GM18507 (cell line): Measurements from ENCODE around the gene TRAF3IP3.

Source experiments
- DNase-seq: peaks from one replicate; pipeline ENCODE4 v3.0.0; 2011; ENCODE audit warnings: low read depth; ENCODE audit not compliant: insufficient read length; ENCODE audit errors: extremely low spot score
- FAIRE-seq: peaks from 2 replicates; lab custom pipeline; 2011; peaks lifted over from hg19 to GRCh38; lab: Jason Lieb, UNC

Gene TRAF3IP3

GRCh38 chr1:209759829-209760359 is 4.0 kb downstream of the TRAF3IP3 start:
- FAIRE-seq (no peak), DNase-seq (no peak)

GRCh38 chr1:209761011-209761635 is 5.3 kb downstream of the TRAF3IP3 start:
- FAIRE-seq (no peak), DNase-seq (no peak)

DNA sequence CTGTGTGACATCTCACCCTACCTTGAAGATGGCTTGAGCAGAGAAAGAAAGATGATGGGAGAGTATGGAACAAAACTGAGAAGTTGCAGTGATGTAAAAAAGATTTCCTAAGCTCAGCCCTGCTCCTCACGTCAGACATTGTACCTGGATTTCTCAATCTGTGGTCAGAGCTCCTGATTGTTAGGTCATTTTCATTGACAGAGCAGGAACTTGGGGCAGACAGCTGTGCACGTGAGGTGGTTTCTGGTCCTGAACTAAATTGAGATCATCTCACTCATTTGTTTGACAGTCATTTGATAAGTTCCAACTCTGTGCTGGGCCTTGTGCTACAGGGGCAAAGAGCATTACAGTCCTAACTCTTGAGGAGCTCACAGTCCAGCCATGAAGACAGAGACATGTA is 10.2 kb downstream of the TRAF3IP3 start:
- no peak for FAIRE-seq
- DNase-seq: no peak

- no peak for FAIRE-seq
- no peak for DNase-seq
These were observed 11.2 kb downstream of the TRAF3IP3 start for GRCh38 chr1:209767096-209767495.

- FAIRE-seq (no peak), DNase-seq (no peak)
These were observed 11.9 kb downstream of the TRAF3IP3 start for GRCh38 chr1:209767706-209768105.

DNA sequence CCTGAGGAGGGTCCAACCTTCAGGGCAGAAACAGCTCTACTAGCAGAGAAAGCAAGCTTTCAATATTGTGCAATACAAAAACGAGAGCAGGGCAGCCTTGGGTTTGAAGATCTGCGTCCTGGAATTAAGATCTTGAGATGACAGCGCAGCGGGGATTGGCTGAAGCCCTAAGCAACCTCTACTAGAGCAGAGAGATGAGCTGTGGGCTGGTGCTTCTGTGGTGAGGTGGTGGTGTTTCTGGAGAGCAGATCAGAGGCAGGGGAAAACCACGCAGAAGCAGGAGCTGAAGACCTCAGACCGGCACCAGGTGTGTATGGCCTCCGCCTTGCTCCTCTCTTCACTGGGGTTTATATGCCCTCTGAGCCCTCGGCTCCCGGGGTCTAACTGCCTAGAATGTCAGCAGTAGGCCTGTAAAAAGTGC is 12.5 kb downstream of the TRAF3IP3 start:
- peak; percentile 97 for FAIRE-seq

DNA sequence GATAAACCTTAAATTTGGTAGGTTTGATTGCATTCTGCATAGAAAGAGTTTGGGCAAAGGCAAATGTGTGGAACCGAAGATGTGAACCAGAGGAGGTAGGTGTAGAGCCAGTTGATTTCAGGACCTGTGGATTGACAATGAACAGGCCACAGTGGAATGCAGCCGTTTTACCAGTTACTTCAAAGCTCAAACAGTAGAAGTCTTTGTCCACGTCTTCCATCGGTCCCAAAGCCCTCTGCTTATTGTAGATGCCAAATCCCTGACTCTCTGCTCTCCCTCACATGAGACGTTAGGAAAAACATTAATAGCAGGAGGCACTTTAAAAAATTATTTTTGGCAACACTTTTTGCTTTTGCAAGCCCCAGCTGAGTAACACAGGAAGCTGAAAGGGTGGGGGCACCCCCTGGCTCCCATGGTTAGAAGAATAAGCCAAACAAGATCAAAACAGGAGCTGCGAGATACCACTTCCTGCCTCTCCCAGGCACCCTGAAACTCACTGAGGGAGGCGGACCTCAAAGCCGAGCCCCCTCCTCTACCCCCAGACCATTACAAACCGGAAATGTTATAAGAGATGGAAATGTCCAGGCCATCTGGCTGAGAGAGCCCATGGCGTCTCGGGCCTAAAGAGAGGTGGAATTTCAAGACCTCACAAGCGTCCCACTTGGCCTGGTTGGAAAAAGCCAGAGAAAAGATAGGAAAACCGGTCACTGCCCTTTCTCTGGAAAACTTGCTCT is 13.5 kb downstream of the TRAF3IP3 start:
- FAIRE-seq (peak; percentile 92), DNase-seq (no peak)

More for the DNA sequence above, 12.5 kb downstream of the TRAF3IP3 start:
- peak; percentile 52 for DNase-seq

DNA sequence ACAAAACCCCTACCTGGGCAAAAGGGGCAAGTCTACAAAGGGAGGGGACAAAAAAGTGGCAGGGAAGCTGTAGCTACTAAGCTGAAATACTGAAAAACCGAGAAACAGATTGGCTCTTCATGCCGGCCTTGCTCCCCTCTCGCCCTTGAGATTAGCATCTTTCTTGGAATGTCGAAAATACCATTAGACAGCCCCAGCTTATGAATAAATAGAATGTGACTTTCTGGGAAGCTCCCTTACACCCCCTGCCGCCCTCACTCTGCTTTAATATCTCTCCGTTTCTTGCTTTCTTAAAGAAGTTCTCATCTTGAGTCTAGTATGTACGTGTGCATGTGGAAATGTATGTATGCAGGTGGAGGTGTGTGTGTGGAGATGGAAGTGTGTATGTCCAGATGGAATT is 14.1 kb downstream of the TRAF3IP3 start:
- FAIRE-seq (no peak), DNase-seq (no peak)

DNA sequence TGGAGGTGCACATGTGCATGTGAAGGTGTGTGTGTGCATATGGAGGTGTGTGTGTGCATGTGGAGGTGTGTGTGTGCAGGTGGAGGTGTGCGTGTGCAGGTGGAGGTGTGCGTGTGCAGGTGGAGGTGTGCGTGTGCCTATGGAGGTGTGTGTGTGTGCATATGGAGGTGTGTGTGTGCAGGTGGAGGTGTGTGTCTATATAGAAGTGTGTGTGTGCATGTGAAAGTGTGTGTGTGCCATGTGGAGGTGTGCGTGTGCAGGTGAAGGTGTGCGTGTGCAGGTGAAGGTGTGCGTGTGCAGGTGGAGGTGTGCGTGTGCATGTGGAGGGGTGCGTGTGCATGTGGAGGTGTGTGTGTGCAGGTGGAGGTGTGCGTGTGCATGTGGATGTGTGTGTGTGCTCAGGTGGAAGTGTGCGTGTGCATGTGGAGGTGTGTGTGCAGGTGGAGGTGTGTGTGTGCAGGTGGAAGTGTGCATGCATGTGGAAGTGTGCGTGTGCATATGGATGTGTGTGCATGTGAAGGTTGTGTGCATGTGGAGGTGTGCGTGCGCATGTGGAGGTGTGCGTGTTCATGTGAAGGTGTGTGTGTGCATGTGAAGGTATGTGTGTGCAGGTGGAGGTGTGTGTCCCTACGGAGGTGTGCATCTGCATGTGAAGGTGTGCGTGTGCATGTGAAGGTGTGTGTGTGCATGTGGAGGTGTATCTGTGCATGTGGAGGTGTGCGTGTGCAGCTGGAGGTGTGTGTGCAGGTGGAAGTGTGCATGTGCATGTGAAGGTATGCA is 15.0 kb downstream of the TRAF3IP3 start:
- no peak for DNase-seq
- no peak for FAIRE-seq

GRCh38 chr1:209772126-209772525 is 16.3 kb downstream of the TRAF3IP3 start:
- no peak for DNase-seq

GRCh38 chr1:209774592-209774991 is 18.7 kb downstream of the TRAF3IP3 start:
- FAIRE-seq (peak; percentile 75), DNase-seq (no peak)

More at GRCh38 chr1:209772126-209772525, 16.3 kb downstream of the TRAF3IP3 start:
- no peak for FAIRE-seq

DNA sequence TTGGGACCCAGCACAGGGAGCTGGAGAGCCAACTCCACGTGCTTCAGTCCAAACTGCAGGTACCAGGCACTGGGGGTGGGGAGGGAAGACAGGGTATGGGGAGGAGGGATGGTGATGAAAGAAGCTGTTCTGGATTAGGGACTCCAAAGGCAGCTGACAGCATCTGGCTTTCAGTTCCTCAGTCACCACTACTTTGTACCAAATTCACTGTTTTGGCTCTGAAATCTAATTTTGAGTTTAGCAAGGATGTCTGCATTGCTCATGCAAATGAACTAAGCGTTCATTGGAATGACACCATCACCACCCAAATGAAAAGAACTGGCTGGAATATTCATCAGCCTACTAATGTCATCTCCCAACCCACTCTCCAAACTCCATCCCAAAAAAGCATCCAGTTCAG is 19.8 kb downstream of the TRAF3IP3 start:
- DNase-seq (no peak), FAIRE-seq (peak; percentile 67)

GRCh38 chr1:209777587-209777986 is 21.7 kb downstream of the TRAF3IP3 start:
- no peak for FAIRE-seq

DNA sequence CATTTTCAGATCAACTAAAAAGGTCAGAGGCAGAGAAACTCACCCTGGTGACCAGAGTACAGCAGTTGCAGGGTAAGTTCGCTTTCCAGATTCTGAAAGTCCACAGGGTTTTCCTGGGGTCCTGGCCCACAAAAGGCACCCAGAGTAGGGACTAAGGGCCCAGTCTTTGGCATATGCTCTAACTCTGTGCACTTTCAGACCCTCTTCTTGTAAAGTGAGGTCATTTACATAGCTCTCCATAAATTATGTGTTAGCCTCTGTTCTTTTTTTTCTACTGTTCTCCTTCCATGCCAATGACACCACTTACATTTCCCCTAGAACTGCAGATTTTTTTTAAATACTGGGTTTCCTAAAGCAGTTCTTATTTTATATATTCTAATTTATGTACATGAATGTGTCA is 22.2 kb downstream of the TRAF3IP3 start:
- FAIRE-seq: no peak

More at GRCh38 chr1:209777587-209777986, 21.7 kb downstream of the TRAF3IP3 start:
- no peak for DNase-seq

DNA sequence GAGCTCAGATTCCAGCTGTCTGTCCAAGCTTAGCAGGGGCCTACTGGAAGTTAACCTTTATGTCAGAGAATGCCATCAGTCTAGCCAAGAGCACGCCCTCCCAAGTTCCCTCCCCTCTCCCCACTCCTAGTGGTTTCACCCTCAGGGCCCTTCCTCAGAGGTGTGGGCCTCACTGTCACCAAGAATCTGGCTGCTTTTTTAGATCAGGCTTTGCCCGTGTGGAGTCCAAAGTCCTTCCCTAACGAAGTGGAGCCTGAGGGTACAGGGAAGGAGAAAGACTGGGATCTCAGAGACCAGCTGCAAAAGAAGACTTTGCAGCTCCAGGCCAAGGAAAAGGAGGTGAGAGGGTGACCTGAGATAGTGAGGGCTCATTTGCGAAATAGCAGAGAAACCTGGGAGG is 24.4 kb downstream of the TRAF3IP3 start:
- DNase-seq: no peak
- FAIRE-seq: no peak

More for the DNA sequence above, 22.2 kb downstream of the TRAF3IP3 start:
- DNase-seq: no peak

DNA sequence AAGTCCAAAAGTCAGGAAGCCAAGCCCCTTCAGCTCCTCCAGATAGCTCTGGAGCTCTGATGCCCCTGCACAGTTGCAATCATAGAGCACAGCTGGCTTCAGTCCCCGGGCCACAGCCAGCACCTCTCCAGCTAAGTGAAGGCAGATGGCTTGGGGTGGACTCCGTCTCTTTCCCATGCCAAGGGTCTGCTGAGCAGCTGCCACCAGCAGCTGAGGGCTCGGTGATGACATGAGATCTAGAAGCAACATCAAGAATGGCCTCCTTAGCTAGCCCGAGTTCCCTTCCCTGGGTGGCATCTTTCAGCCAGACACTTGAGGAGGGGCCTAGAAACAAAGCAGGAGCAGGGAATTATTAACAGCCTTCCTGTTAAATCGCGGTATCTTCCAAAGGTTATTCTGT is 27.5 kb downstream of the TRAF3IP3 start:
- FAIRE-seq (no peak), DNase-seq (no peak)

GRCh38 chr1:209784265-209785169 is 28.7 kb downstream of the TRAF3IP3 start, which contains the start of gene C1orf74:
Gene C1orf74 (minus strand): TSS chr1:209784559. CDS start chr1:209783634, 925 bp downstream.
- DNase-seq (peak; percentile 98), FAIRE-seq (peak; percentile 97)

- no peak for FAIRE-seq
- DNase-seq: no peak
These were observed 29.7 kb downstream of the TRAF3IP3 start for GRCh38 chr1:209785592-209785991.

- FAIRE-seq (no peak), DNase-seq (no peak)
These were observed 30.3 kb downstream of the TRAF3IP3 start for GRCh38 chr1:209786146-209786545.
